Mesodermal cell (in vitro differentiated cells): ENCODE data around the gene HOXA3.

Experiments used
- H3K27ac ChIP-seq: 2 replicates; pipeline ENCODE4 v1.7.0; 2013; ENCODE audit warnings: mild to moderate bottlenecking, low read depth, low read length, moderate library complexity; ENCODE audit not compliant: severe bottlenecking
- H3K36me3 ChIP-seq: 2 replicates; pipeline ENCODE4 v1.7.1; 2013; ENCODE audit warnings: mild to moderate bottlenecking, low read length, moderate library complexity; ENCODE audit not compliant: control insufficient read depth, insufficient read depth
- H3K4me1 ChIP-seq: one replicate; pipeline ENCODE4 v1.7.1; 2013; ENCODE audit warnings: mild to moderate bottlenecking, low read length; ENCODE audit not compliant: insufficient read depth, control insufficient read depth, poor library complexity, severe bottlenecking
- H3K4me3 ChIP-seq: 2 replicates; pipeline ENCODE4 v1.7.0; 2013; ENCODE audit warnings: low read length, control low read depth, mild to moderate bottlenecking; ENCODE audit not compliant: insufficient read depth, poor library complexity, severe bottlenecking; ENCODE audit errors: extremely low read depth
- H3K9me3 ChIP-seq: 2 replicates; pipeline ENCODE4 v1.7.1; 2013; ENCODE audit warnings: mild to moderate bottlenecking, low read length, moderate library complexity; ENCODE audit not compliant: control insufficient read depth
- WGBS, 2 experiments: methylation state at CpG; one replicate each; pipeline ENCODE4 v1.1.5; 2013; ENCODE audit warnings: missing lambda C conversion rate in 2 of 2; ENCODE audit not compliant: insufficient coverage in 2 of 2; 5-methylcytosine and 5-hydroxymethylcytosine counted together

The HOXA3 gene

DNA sequence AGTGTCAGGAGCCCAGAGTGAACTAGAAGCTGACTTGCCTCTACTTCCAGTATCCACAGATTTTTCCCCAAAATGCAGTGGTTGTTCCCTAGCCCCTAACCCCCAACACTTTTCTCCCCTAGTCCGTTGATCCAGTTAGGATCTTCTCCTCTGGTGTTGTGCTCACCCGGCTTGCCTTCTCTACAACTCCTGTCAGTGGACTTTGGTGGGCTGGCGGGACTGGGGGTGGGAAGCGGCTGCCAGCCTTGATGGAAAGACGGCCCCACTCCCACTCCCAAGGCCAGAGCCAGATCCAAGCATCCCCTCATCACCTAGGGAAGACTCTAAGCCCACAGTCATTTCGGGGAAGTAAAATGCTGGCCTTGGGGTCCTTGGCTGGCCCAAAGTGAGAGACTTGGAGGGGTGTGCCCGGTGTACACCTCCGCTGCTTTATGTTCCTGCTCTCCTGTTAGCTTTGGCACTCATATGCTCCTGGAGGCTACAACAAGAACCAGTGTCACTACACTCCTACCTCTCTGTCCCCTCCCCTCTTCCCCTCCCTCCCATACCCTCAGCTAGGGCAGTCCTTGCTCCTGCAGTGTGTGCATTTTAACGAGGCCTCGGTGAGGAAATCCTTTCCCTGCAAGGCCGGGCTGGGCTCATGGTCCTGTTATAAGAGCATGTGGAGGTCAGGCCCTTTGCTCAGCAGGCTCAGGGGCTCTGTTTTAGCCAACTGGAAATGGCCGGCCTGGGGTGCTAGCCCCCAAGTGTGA is 22.7 kb upstream of the HOXA3 start:
- H3K36me3 ChIP-seq, result no peaks in the 10 kb centered on the region
- H3K4me3 ChIP-seq, result no peak overlapping the region
- WGBS, 2 experiments, result 8 to 14% methylated on average over 6 to 7 of the region's 12 CpGs
- no peaks in the 10 kb centered on the region for H3K9me3 ChIP-seq
- H3K4me1 ChIP-seq, result peaks cover 3% of the 10 kb centered on the region
- no peak overlapping the region for H3K27ac ChIP-seq

DNA sequence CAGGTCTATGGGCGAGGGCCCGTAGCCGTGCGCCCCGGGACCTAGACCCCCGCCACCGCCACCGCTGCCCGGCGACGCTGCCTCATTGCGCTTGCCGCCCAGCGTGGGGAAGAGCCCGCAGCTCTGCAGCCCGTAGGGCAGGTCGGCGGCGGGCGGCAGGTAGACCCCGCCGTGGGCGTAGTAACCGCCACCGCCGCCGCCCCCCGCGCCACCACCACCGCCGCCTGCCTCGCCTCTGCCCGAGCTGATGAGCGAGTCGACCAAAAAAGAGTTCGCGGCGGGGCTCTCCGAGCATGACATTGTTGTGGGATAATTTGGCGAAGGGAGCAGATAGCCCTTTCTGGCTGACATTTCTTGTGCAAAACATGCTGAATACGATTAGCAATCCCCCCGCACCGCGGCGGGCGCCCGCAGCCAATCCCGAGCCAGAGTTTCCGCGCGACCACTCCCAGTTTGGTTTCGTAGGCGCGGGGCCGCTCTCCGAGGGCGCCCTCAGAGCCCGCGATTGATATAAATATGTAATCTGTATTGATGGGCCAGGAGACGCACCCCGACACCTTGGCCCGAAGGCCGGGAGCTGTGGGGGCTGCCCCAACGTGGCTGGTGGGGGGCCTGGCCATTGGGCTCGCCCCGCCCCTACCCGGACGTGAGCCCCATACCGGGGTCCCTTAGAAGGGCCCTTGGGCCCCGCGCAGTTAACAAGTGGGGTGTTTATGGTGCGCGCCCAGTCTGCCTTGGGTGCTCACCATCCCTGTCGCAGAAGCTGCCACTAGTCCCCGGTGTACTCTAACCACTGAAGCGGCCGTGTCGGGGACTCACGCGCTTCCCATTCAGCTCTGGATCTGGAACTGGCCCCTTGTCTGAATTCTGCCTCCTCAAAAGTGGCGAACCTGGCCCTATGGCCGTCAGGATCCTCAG is 21.8 kb upstream of the HOXA3 start, which contains the start of gene HOXA10:
TSS of gene HOXA10 (minus strand) at position 365 of the 918 bp plus-strand sequence. CDS start at position 351, 14 bp downstream.
- Histone ChIP-seq H3K4me3 (peak within 1 kb of the TSS; percentile 26), H3K9me3 (no peaks in the 10 kb centered on the region), H3K4me1 (peaks cover 3% of the 10 kb centered on the region), H3K36me3 (no peaks in the 10 kb centered on the region), H3K27ac (no peak within 1 kb of the TSS)
- 4 to 7% methylated on average over 58 to 63 of the region's 82 CpGs for WGBS, 2 experiments

DNA sequence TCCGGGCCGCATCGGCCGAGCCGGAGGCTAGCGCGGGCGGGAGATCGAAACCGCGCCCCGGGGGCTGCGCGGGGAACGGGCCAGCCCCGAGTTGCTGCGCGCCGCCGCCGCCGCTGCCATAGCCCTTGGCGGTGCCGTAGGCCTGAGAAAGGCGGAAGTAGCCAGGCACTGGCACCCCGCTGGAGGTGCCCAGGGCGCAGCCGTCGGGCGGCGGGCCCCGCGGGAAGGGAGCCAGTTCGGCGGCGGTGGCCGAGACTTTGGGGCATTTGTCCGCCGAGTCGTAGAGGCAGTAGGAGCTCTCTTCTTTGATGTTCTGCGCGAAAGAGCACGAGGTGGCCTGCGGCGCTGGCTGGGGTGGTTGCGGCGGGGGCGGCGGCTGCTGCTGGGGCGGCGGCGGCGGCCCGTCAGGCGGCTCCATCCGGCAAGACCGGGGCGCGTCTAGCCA is 21.1 kb upstream of the HOXA3 start:
- 1% methylated on average over 26 to 47 of the region's 59 CpGs for WGBS, 2 experiments
- H3K27ac ChIP-seq, result no peak overlapping the region
- H3K9me3 ChIP-seq, result no peaks in the 10 kb centered on the region
- H3K4me1 ChIP-seq, result peaks cover 3% of the 10 kb centered on the region
- no peaks in the 10 kb centered on the region for H3K36me3 ChIP-seq
- peak overlapping the region; percentile 26 for H3K4me3 ChIP-seq

GRCh38 chr7:27172823-27173510 is 20.6 kb upstream of the HOXA3 start:
- WGBS, 2 experiments, result 1 to 2% methylated on average over 36 to 48 of the region's 58 CpGs
- peak overlapping the region; percentile 29 for H3K27ac ChIP-seq
- H3K4me1 ChIP-seq, result peaks cover 3% of the 10 kb centered on the region
- peak overlapping the region; percentile 26 for H3K4me3 ChIP-seq
- no peaks in the 10 kb centered on the region for H3K9me3 ChIP-seq
- H3K36me3 ChIP-seq, result no peaks in the 10 kb centered on the region

- Histone ChIP-seq H3K36me3 (no peaks in the 10 kb centered on the region), H3K4me3 (no peak overlapping the region), H3K27ac (peak overlapping the region; percentile 29), H3K4me1 (peaks cover 3% of the 10 kb centered on the region), H3K9me3 (no peaks in the 10 kb centered on the region)
- 5 to 7% methylated on average over 10 of the region's 10 CpGs for WGBS, 2 experiments
Observed at GRCh38 chr7:27172315-27172774, 20.0 kb upstream of the HOXA3 start.

GRCh38 chr7:27171637-27172314 is 19.4 kb upstream of the HOXA3 start:
- Histone ChIP-seq H3K4me1 (peaks cover 4% of the 10 kb centered on the region), H3K4me3 (peak overlapping the region; percentile 2), H3K36me3 (no peaks in the 10 kb centered on the region), H3K27ac (no peak overlapping the region), H3K9me3 (no peaks in the 10 kb centered on the region)
- 3 to 5% methylated on average over 27 to 29 of the region's 30 CpGs for WGBS, 2 experiments

GRCh38 chr7:27171325-27171636 is 18.9 kb upstream of the HOXA3 start:
- Histone ChIP-seq H3K9me3 (no peaks in the 10 kb centered on the region), H3K4me1 (peaks cover 5% of the 10 kb centered on the region), H3K27ac (no peak overlapping the region), H3K4me3 (no peak overlapping the region), H3K36me3 (no peaks in the 10 kb centered on the region)
- WGBS, 2 experiments, result 0% methylated on average over 6 to 7 of the region's 8 CpGs

- Histone ChIP-seq H3K9me3 (no peaks in the 10 kb centered on the region), H3K27ac (no peak overlapping the region), H3K4me3 (peak overlapping the region; percentile 23), H3K4me1 (peaks cover 5% of the 10 kb centered on the region), H3K36me3 (no peaks in the 10 kb centered on the region)
- 6 to 30% methylated on average over 2 to 3 of the region's 11 CpGs for WGBS, 2 experiments
Observed at GRCh38 chr7:27170426-27171324, 18.3 kb upstream of the HOXA3 start.

- peak overlapping the region; percentile 23 for H3K4me3 ChIP-seq
- WGBS, 2 experiments, result 1 to 2% methylated on average over 25 to 26 of the region's 46 CpGs
- no peak overlapping the region for H3K27ac ChIP-seq
- H3K9me3 ChIP-seq, result no peaks in the 10 kb centered on the region
- H3K36me3 ChIP-seq, result no peaks in the 10 kb centered on the region
- H3K4me1 ChIP-seq, result peaks cover 5% of the 10 kb centered on the region
Observed at GRCh38 chr7:27169658-27170425, 17.5 kb upstream of the HOXA3 start.
